ENCODE measurements around the gene TMEM91.

Gene TMEM91

GRCh38 chr19:41421314-41421713 lies 45.0 kb downstream of the TMEM91 start:
- peak overlapping the region in 1 of 3 experiments; percentile 32 for H3K4me3 Mint-ChIP-seq
- H3K27me3 Mint-ChIP-seq (ENCODE audit: low read depth) = no peaks in the 10 kb centered on the region
- no peak for TF ChIP-seq CTCF (IDR thresholded peaks at IDR 0.05; ENCODE audit: unreplicated experiment in 3 of 3)
- H3K9me3 Mint-ChIP-seq = no peaks in the 10 kb centered on the region
- no peaks in the 10 kb centered on the region for H3K4me1 Mint-ChIP-seq
- H3K27ac Mint-ChIP-seq = no peak overlapping the region
- peaks cover 37% of the 10 kb centered on the region for H3K36me3 Mint-ChIP-seq (ENCODE audit: low read depth)

GRCh38 chr19:41421973-41422372 lies 45.6 kb downstream of the TMEM91 start:
- H3K4me3 Mint-ChIP-seq = no peak overlapping the region
- H3K27ac Mint-ChIP-seq = no peak overlapping the region
- no peaks in the 10 kb centered on the region for H3K9me3 Mint-ChIP-seq
- H3K27me3 Mint-ChIP-seq (ENCODE audit: low read depth) = no peaks in the 10 kb centered on the region
- H3K4me1 Mint-ChIP-seq = peaks cover 4% of the 10 kb centered on the region
- H3K36me3 Mint-ChIP-seq (ENCODE audit: low read depth) = peaks cover 39% of the 10 kb centered on the region
- TF ChIP-seq CTCF (IDR thresholded peaks at IDR 0.05; ENCODE audit: unreplicated experiment in 3 of 3) = no peak

- no peak overlapping the region for H3K4me3 Mint-ChIP-seq
Measured at GRCh38 chr19:41422456-41422855, 46.1 kb downstream of the TMEM91 start.

GRCh38 chr19:41422955-41423354 lies 46.6 kb downstream of the TMEM91 start:
- peaks cover 39% of the 10 kb centered on the region for H3K36me3 Mint-ChIP-seq (ENCODE audit: low read depth)
- TF ChIP-seq CTCF (IDR thresholded peaks at IDR 0.05; ENCODE audit: unreplicated experiment in 3 of 3) = no peak
- H3K27me3 Mint-ChIP-seq (ENCODE audit: low read depth) = no peaks in the 10 kb centered on the region
- H3K4me3 Mint-ChIP-seq = no peak overlapping the region
- H3K27ac Mint-ChIP-seq = no peak overlapping the region
- no peaks in the 10 kb centered on the region for H3K9me3 Mint-ChIP-seq
- H3K4me1 Mint-ChIP-seq = peaks cover 11% of the 10 kb centered on the region

More at GRCh38 chr19:41422456-41422855, 46.1 kb downstream of the TMEM91 start:
- H3K27me3 Mint-ChIP-seq (ENCODE audit: low read depth) = no peaks in the 10 kb centered on the region
- peaks cover 6% of the 10 kb centered on the region for H3K4me1 Mint-ChIP-seq
- no peaks in the 10 kb centered on the region for H3K9me3 Mint-ChIP-seq
- H3K27ac Mint-ChIP-seq = no peak overlapping the region
- no peak for TF ChIP-seq CTCF (IDR thresholded peaks at IDR 0.05; ENCODE audit: unreplicated experiment in 3 of 3)
- H3K36me3 Mint-ChIP-seq (ENCODE audit: low read depth) = peaks cover 40% of the 10 kb centered on the region

GRCh38 chr19:41424335-41425173 lies 48.2 kb downstream of the TMEM91 start:
- Mint-ChIP-seq H3K27ac (no peak overlapping the region), H3K4me1 (peaks cover 23% of the 10 kb centered on the region), H3K27me3 (ENCODE audit: low read depth) (no peaks in the 10 kb centered on the region), H3K9me3 (no peaks in the 10 kb centered on the region), H3K4me3 (no peak overlapping the region), H3K36me3 (ENCODE audit: low read depth) (peaks cover 29% of the 10 kb centered on the region)
- no peak for TF ChIP-seq CTCF (IDR thresholded peaks at IDR 0.05; ENCODE audit: unreplicated experiment in 3 of 3)
